Omental fat pad (tissue), 4 donors: ENCODE data around the gene CLMN. TPM values are rescaled to one million over a fixed set of nuclear protein-coding genes. Genes with fewer than 3 reads are reported as not detected.

Experiments
- ATAC-seq: fragments of 150-250 bp; one replicate; pipeline ENCODE4 v1.9.1; 2016; ENCODE audit warnings: mild to moderate bottlenecking, moderate library complexity; ENCODE audit not compliant: low FRiP score
- DNase-seq: peaks from one replicate; pipeline ENCODE4 v3.0.0-alpha.2; 2019; ENCODE audit warnings: low spot score
- CTCF ChIP-seq, 3 donors: fragments of 450-650 bp; IDR thresholded peaks; one replicate each; pipeline ENCODE4 v1.5.1; 2016 to 2017; ENCODE audit warnings: antibody characterized with exemption in 3 of 3, mild to moderate bottlenecking in 3 of 3, moderate library complexity in 2 of 3
- total RNA-seq, 4 donors: library from RNA; depleted of rRNA; stranded (reverse); fragments of >200 nt; gene quantifications; one replicate each; pipeline ENCODE4 v1.1.0, GENCODE V29; 2016

The CLMN gene, protein sequence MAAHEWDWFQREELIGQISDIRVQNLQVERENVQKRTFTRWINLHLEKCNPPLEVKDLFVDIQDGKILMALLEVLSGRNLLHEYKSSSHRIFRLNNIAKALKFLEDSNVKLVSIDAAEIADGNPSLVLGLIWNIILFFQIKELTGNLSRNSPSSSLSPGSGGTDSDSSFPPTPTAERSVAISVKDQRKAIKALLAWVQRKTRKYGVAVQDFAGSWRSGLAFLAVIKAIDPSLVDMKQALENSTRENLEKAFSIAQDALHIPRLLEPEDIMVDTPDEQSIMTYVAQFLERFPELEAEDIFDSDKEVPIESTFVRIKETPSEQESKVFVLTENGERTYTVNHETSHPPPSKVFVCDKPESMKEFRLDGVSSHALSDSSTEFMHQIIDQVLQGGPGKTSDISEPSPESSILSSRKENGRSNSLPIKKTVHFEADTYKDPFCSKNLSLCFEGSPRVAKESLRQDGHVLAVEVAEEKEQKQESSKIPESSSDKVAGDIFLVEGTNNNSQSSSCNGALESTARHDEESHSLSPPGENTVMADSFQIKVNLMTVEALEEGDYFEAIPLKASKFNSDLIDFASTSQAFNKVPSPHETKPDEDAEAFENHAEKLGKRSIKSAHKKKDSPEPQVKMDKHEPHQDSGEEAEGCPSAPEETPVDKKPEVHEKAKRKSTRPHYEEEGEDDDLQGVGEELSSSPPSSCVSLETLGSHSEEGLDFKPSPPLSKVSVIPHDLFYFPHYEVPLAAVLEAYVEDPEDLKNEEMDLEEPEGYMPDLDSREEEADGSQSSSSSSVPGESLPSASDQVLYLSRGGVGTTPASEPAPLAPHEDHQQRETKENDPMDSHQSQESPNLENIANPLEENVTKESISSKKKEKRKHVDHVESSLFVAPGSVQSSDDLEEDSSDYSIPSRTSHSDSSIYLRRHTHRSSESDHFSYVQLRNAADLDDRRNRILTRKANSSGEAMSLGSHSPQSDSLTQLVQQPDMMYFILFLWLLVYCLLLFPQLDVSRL
- 10 to 100 TPM; 25.1 to 41.9 (median 32.9) TPM for total RNA-seq

DNA sequence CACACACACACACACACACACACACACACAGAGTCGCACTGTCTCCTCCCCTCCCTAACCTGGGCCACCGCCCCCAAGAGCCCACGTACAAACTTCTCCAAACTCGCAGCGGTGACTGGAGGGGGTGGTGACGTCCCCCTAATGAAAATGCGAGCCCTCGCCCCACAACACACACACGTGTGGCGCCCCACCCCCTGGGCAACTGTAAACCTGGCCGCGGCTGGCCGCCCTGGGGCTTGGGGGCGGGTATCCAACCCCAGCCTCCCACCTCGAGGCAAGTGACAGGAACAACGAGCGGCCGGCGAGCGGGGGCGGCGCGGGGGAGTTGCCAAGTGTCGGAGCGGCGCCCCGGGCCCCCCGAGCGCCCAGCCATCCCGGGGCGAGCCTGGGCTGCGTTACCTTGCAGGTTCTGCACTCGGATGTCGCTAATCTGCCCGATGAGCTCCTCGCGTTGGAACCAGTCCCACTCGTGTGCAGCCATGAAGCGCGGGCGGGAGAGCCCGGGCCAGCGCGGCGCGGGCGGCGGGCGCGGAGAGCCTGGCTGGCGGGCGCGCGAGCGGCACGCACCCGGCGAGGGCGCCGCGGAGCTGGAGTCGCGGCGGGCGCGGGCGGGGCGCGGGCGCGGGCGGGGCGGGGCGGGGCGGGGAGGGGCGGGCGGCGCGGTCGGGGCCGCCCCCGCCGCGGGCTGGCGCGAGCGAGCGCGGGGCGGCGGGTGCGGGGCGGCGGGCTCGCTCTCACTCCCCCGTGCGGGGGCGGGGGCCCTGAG is at the start of gene CLMN:
CLMN (minus strand) TSS at position 597 of the 766 bp plus-strand sequence; CDS start at position 481, 116 bp downstream.
- peak; percentile 6 for ATAC-seq
- no peak for DNase-seq
- no peak for TF ChIP-seq CTCF (IDR thresholded peaks at IDR 0.05)

- ATAC-seq (no peak), DNase-seq (no peak)
- TF ChIP-seq CTCF (IDR thresholded peaks at IDR 0.05), result no peak
Measured at GRCh38 chr14:95365401-95365800, 45.7 kb upstream of the CLMN start.

GRCh38 chr14:95364481-95365209 is 44.9 kb upstream of the CLMN start:
- no peak for TF ChIP-seq CTCF (IDR thresholded peaks at IDR 0.05)
- DNase-seq, result no peak
- ATAC-seq, result no peak

DNA sequence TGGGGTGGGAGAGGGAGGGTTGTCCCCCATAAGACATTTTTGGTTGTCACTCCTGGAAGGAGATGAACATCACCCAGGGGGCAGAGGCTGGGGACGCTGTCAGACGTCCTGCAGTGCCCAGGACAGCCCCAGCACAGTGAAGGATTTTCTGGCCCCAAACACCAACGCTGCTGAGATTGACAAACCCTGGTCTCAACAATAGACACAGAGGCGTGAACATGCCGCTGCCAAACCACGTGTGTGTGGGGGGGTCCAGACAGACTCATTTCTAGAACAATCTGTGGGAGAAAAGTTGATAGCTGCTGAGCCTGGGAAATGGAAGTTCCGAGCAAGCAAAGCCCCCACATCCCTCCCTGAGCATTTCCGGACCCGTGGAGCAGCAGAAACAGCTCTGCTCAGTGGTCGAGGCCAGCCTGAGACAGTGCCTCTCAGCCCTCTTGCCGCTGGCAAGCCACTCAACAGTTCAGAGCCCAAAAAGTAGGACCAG is 43.8 kb upstream of the CLMN start:
- ATAC-seq (no peak), DNase-seq (no peak)
- no peak for TF ChIP-seq CTCF (IDR thresholded peaks at IDR 0.05)

GRCh38 chr14:95362138-95362494 is 42.4 kb upstream of the CLMN start:
- no peak for TF ChIP-seq CTCF (IDR thresholded peaks at IDR 0.05)
- ATAC-seq (no peak), DNase-seq (no peak)
